ENCODE data around the gene WDR86. TPM values are rescaled to one million over a fixed set of nuclear protein-coding genes. Genes with fewer than 3 reads are reported as not detected.

WDR86 gene
- total and polyA plus RNA-seq, 2 experiments from 2014 or later = 9.1 to 59.1 TPM

GRCh38 chr7:151339651-151340382 lies 70.0 kb downstream of the WDR86 start:
- H4K20me1 ChIP-seq (replicated peaks; ENCODE audit: insufficient read depth) = peaks cover 3% of the 10 kb centered on the region; the same call in 1 of the 2 replicates
- H3K27ac ChIP-seq (ENCODE audit: low read depth) = no peak overlapping the region
- peaks cover 8% of the 10 kb centered on the region; the same call in 1 of the 2 replicates for H3K4me1 ChIP-seq (ENCODE audit: insufficient read depth)
- H3K4me2 ChIP-seq = no peak overlapping the region
- Mint-ChIP-seq H3K27ac (no peak overlapping the region), H3K36me3 (ENCODE audit: low read depth) (peaks cover 4% of the 10 kb centered on the region; the same call in 1 of the 3 replicates), H3K4me1 (0 out of 3 replicates have a peak, but pooled peaks cover 6% of the 10 kb centered on the region), H3K27me3 (ENCODE audit: insufficient read depth, low read depth, poor library complexity) (peaks cover 4% of the 10 kb centered on the region), H3K9me3 (no peaks in the 10 kb centered on the region; the same call in 1 of the 3 replicates), H3K4me3 (no peak overlapping the region)
- no peaks in the 10 kb centered on the region for H3K9me2 ChIP-seq (ENCODE audit: insufficient read depth)
- no peak for DNase-seq (ENCODE audit: low spot score)
- TF ChIP-seq NANOG (IDR thresholded peaks at IDR 0.05; ENCODE audit: borderline replicate concordance) (no peak), ZNF114 (CRISPR knock-in tag; IDR thresholded peaks at IDR 0.05) (no peak), EZH2phosphoT487 (IDR thresholded peaks at IDR 0.05; ENCODE audit: unreplicated experiment) (no peak), REST (IDR thresholded peaks at IDR 0.05; ENCODE audit: unreplicated experiment) (no peak), ETS1 (IDR thresholded peaks at IDR 0.05) (no peak), CTCF (conservative IDR thresholded peaks at IDR 0.05; ENCODE audit: low read depth in 2 of 2) (no peak), STAT1 (IDR thresholded peaks at IDR 0.05; ENCODE audit: unreplicated experiment) (no peak), ZNF462 (CRISPR knock-in tag; IDR thresholded peaks at IDR 0.05) (no peak), CREB1 (CRISPR knock-in tag; IDR thresholded peaks at IDR 0.05; ENCODE audit: low read depth) (no peak), POLR2AphosphoS5 (IDR thresholded peaks at IDR 0.05; ENCODE audit: low read depth) (no peak), EZH2 (IDR thresholded peaks at IDR 0.05; ENCODE audit: low read depth, unreplicated experiment) (no peak), JUNB (IDR thresholded peaks at IDR 0.05; ENCODE audit: unreplicated experiment) (no peak)
- H2AFZ ChIP-seq = peak overlapping the region; percentile 72
- no peaks in the 10 kb centered on the region for H3F3A ChIP-seq (replicated peaks; ENCODE audit: low read depth)
- no peak for ATAC-seq
- no peak overlapping the region for H3K4me3 ChIP-seq
- no peaks in the 10 kb centered on the region for H3K36me3 ChIP-seq (ENCODE audit: insufficient read depth)
- H3K27me3 ChIP-seq (ENCODE audit: insufficient read depth) = no peaks in the 10 kb centered on the region
- peaks cover 20% of the 10 kb centered on the region for H3K79me2 ChIP-seq (replicated peaks; ENCODE audit: insufficient read depth)

All from GM23338 (cell line).